HEK293T (cell line): ENCODE data around the gene CAMK1G.

ENCODE experiments used
- BHLHE40 ChIP-seq: fragments of 450-650 bp; IDR thresholded peaks from 2 replicates; pipeline ENCODE4 v1.6.1; 2016; ENCODE audit warnings: mild to moderate bottlenecking, moderate library complexity, borderline replicate concordance
- FOXK2 ChIP-seq: fragments of 450-650 bp; IDR thresholded peaks from 2 replicates; pipeline ENCODE4 v1.6.1; 2016; ENCODE audit warnings: mild to moderate bottlenecking
- FOXM1 ChIP-seq: fragments of 450-650 bp; IDR thresholded peaks from 2 replicates; pipeline ENCODE4 v1.6.1; 2017; ENCODE audit warnings: mild to moderate bottlenecking, borderline replicate concordance
- HDGF ChIP-seq: fragments of 450-650 bp; IDR thresholded peaks from 2 replicates; pipeline ENCODE4 v1.6.1; 2017; ENCODE audit warnings: antibody characterized with exemption, borderline replicate concordance
- LEF1 ChIP-seq: fragments of 450-650 bp; IDR thresholded peaks from 2 replicates; pipeline ENCODE4 v1.6.1; 2017; ENCODE audit warnings: mild to moderate bottlenecking, borderline replicate concordance
- NFRKB ChIP-seq: fragments of 450-650 bp; IDR thresholded peaks from 2 replicates; pipeline ENCODE4 v1.6.1; 2016; ENCODE audit warnings: mild to moderate bottlenecking, moderate library complexity
- SP1 ChIP-seq: fragments of 450-650 bp; IDR thresholded peaks from 2 replicates; pipeline ENCODE4 v1.6.1; 2017
- SUZ12 ChIP-seq: fragments of 450-650 bp; IDR thresholded peaks from 2 replicates; pipeline ENCODE4 v1.6.1; 2016; ENCODE audit warnings: mild to moderate bottlenecking
- ZNF384 ChIP-seq: fragments of 450-650 bp; IDR thresholded peaks from 2 replicates; pipeline ENCODE4 v1.6.1; 2016
- TF ChIP-seq, protein P1 (sequence below): fragments of 450-650 bp; IDR thresholded peaks from 2 replicates; pipeline ENCODE4 v1.6.1; 2016

DNA sequence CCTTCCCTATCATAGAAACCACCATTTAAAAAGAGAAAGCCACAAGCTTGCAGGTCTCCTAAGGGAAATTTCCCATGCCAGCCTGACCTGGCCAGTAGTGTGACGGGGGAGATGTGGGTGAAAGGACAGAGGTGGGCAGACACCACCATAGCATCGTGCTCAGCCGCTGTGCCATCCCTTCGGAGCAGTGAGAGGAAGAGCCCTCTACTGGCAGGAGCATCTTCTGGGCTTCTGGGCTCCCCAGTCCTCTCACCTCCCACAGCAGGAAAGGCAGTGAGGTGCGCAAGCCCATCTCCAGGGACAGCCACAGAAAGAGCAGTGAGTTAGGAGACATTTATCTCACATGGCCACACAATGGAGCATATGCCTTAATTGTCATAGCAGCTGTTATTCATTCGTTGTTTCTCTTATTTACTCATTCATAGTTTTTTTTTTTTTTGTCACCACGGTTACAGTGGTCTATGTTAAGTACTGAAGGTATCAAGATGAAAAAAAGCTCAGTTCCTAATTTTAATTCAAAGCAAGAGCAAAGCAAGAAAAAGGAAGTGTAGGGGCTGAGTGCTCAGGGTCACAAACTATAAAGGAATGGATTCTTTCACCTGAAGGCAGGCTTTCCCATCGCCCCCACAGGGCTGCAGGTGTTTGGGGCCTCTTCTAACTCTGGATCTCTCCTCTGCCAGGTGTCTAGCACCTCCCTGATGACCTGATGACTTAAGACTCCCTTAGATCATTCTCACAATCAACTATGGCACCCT is 48.8 kb upstream of the CAMK1G start:
- TF ChIP-seq FOXM1 (no peak), SUZ12 (no peak), HDGF (no peak), FOXK2 (no peak), SP1 (no peak), LEF1 (no peak), NFRKB (no peak), BHLHE40 (no peak), ZNF384 (no peak)
- TF ChIP-seq, protein P1, sequence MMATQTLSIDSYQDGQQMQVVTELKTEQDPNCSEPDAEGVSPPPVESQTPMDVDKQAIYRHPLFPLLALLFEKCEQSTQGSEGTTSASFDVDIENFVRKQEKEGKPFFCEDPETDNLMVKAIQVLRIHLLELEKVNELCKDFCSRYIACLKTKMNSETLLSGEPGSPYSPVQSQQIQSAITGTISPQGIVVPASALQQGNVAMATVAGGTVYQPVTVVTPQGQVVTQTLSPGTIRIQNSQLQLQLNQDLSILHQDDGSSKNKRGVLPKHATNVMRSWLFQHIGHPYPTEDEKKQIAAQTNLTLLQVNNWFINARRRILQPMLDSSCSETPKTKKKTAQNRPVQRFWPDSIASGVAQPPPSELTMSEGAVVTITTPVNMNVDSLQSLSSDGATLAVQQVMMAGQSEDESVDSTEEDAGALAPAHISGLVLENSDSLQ: no peak
